ENCODE measurements around the gene NANOS2.

The NANOS2 gene

GRCh38 chr19:45913874-45914830, at the start of gene NANOS2:
TSS of gene NANOS2 (minus strand) at chr19:45914778. CDS start at chr19:45914693, 85 bp downstream.
- peak in 11 of 42 donors; percentile 14 to 72 (median 42) for DNase-seq
- intact Hi-C loops (cut with DNase I): loop anchor here (2.0 kb wide), 1 partner anchor 99 kb away; no protein-coding TSS in a partner anchor

DNA sequence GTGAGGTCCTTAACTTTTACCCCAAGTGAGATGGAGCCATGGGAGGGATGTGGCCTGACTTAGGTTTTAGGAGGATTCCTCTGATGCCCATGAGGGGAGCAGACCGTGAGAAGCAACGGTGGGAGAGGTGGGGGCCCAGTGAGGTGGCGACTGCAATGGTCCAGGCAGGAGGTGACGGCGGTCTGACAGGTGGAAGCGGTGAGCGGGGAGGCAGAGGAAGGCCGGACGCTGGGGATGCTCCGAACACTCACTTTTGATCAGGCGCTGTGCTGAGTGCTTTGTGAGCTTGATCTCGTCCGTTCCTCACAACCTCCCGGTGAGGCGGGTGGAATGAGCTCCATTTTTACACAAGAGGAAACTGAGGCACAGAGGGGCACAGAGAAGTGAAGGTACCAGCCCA, 47.4 kb upstream of the NANOS2 start:
- intact Hi-C loops (cut with DNase I): no loop called here
- DNase-seq: no peak

GRCh38 chr19:45960595-45961235, 46.1 kb upstream of the NANOS2 start:
- intact Hi-C loops (cut with DNase I): no loop called here
- peak in 6 of 42 donors; percentile 20 to 59 (median 36) for DNase-seq

GRCh38 chr19:45959517-45960025, 45.0 kb upstream of the NANOS2 start:
- peak in 5 of 42 donors; percentile 23 to 52 (median 30) for DNase-seq
- intact Hi-C loops (cut with DNase I): loop anchor here (5.0 kb wide), 1 partner anchor 48 kb away; no protein-coding TSS in a partner anchor

- intact Hi-C loops (cut with DNase I): loop anchor here (5.0 kb wide), 1 partner anchor 48 kb away; no protein-coding TSS in a partner anchor
- DNase-seq: no peak
Measured at GRCh38 chr19:45958769-45959516, 44.4 kb upstream of the NANOS2 start.

- intact Hi-C loops (cut with DNase I): loop anchor here (5.0 kb wide), 1 partner anchor 49 kb away; no protein-coding TSS in a partner anchor
- no peak for DNase-seq
Measured at GRCh38 chr19:45958320-45958719, 43.7 kb upstream of the NANOS2 start.

GRCh38 chr19:45955905-45956608, 41.5 kb upstream of the NANOS2 start:
- intact Hi-C loops (cut with DNase I): loop anchor here (5.0 kb wide), 1 partner anchor 51 kb away; no protein-coding TSS in a partner anchor
- peak; percentile 68 to 96 (median 87) for DNase-seq

- intact Hi-C loops (cut with DNase I): no loop called here
- DNase-seq: peak in 20 of 42 donors; percentile 18 to 68 (median 46)
Measured at GRCh38 chr19:45954156-45954555, 39.6 kb upstream of the NANOS2 start.

- intact Hi-C loops (cut with DNase I): no loop called here
- DNase-seq: no peak
Measured at GRCh38 chr19:45953676-45954075, 39.1 kb upstream of the NANOS2 start.

GRCh38 chr19:45952686-45953505, 38.3 kb upstream of the NANOS2 start:
- peak in 33 of 42 donors; percentile 36 to 76 (median 62) for DNase-seq
- intact Hi-C loops (cut with DNase I): no loop called here

DNA sequence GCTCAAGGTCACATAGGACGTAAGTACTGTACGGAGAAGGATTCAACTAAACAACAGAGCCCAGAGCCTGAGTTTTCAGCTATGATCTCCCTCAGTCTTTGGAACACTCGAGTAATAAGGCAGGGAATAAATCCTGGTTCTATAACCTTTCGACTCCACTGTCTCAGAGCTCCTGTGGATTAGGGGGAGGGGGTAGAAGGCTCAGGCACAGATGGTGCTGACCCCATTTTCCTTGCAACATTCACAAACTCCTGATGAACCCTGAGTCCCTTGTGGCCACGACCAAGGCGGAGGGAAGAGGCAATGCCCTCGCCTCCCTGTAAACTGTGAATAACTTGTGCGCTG, 37.7 kb upstream of the NANOS2 start:
- intact Hi-C loops (cut with DNase I): no loop called here
- no peak for DNase-seq

DNA sequence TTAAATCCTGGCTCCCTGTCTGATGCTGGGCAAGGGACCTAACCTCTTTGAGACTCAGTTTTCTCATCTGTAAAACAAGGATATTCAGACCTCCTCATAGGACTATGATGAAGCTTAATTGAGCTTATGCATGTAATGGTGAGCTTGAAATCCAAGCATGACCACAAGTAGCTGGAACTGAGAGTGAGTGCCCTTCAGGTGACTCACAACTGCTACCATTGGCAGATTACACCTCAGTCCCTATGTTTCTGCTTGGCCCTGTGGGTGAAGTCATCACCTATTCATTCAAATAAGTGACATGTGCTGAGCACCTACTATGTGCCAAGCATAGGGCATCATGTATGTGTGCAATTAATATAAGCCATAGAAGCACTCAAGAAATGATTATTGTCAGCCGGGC, 33.3 kb upstream of the NANOS2 start:
- DNase-seq: no peak
- intact Hi-C loops (cut with DNase I): no loop called here

DNA sequence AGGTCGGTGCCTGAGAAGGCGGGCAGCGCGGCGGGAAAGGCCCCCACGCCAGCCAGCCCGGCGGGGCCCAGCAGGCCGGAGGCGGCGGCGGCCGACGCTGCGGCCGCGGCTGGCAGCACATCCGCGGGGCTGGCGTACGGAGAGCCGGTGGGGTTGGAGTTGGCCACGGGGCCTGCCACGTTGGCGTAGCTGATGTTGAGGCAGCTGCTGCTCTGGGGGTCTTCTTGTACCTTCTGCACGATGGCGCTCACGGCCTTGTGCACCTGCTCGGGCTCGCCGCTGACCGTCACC, 25.9 kb upstream of the NANOS2 start:
- DNase-seq: no peak
- intact Hi-C loops (cut with DNase I): no loop called here

DNA sequence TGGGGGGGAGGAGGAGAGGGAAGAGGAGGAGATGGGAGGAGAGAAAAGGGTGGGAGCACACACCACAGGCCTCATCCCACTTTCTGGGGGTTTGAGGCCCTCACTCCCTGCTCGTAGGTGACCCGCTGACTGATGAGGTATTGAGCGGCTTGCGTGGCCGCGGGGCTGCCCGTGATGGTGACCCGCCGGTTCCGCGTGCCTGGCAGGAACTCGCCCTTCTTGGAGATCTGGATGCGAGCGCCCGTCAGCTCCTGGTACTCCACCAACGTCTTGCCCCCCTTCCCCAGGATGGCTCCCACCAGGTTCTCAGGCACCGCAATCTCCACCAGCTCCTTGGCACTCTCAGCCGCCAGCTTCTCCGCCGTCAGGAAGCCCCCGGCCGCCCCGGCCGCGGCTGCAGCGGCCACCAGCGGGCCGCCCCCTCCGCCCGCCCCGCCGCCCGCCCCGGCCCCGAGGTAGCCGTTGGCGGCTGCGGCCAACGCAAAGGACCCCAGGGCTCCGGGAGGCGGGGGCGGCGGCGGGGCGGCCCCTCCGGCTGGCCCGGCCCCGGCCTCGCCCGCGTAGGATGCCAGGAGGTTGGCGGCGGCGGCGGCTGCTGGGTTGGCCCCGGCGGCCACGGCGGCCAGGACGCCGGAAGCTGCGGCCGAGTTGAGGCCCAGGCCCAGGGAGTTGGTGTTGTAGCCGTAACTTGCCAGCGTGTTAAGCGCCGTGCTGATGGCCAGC, 25.4 kb upstream of the NANOS2 start:
- intact Hi-C loops (cut with DNase I): no loop called here
- no peak for DNase-seq

DNA sequence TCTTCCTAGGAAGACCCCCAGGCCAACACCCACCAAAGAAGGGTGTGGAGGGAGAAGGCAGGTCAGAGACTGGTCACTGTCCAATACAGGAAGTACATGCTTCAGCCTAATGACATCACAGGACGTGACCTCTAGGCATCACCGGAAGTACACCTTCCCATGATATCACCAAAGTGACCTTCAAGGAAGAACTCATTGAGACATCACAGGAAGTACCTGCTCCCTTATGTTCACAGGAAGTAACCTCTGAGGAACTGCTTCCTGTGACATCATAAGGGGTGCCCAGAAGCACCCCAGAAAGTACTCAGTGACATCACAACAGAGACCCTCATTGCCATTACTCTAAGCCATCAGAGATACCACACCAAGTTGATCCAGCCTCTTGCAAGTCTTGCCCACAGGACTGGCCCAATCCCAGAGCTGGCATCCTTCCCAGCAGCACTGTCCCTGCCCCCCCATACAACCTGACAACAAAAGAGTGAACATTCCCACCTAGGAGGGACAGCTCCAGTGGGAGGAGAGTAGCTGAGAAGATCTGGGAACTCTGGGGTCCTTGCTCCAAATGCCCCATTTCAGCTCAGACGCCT, 24.2 kb upstream of the NANOS2 start:
- intact Hi-C loops (cut with DNase I): no loop called here
- DNase-seq: no peak

GRCh38 chr19:45935267-45935666, 20.7 kb upstream of the NANOS2 start:
- intact Hi-C loops (cut with DNase I): no loop called here
- peak in 2 of 42 donors; percentile 27 to 54 for DNase-seq
